Measurements from ENCODE around the gene MAP3K2.

- no peak for TF ChIP-seq RAD21 (IDR thresholded peaks at IDR 0.05)
- no peak for TF ChIP-seq YY1 (IDR thresholded peaks at IDR 0.05)
- TF ChIP-seq, protein P1, sequence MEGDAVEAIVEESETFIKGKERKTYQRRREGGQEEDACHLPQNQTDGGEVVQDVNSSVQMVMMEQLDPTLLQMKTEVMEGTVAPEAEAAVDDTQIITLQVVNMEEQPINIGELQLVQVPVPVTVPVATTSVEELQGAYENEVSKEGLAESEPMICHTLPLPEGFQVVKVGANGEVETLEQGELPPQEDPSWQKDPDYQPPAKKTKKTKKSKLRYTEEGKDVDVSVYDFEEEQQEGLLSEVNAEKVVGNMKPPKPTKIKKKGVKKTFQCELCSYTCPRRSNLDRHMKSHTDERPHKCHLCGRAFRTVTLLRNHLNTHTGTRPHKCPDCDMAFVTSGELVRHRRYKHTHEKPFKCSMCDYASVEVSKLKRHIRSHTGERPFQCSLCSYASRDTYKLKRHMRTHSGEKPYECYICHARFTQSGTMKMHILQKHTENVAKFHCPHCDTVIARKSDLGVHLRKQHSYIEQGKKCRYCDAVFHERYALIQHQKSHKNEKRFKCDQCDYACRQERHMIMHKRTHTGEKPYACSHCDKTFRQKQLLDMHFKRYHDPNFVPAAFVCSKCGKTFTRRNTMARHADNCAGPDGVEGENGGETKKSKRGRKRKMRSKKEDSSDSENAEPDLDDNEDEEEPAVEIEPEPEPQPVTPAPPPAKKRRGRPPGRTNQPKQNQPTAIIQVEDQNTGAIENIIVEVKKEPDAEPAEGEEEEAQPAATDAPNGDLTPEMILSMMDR (IDR thresholded peaks at IDR 0.05; ENCODE audit: low read depth, low read length, missing input control) = no peak
- TF ChIP-seq RXRA (IDR thresholded peaks at IDR 0.05) = no peak
- TF ChIP-seq, protein P2, sequence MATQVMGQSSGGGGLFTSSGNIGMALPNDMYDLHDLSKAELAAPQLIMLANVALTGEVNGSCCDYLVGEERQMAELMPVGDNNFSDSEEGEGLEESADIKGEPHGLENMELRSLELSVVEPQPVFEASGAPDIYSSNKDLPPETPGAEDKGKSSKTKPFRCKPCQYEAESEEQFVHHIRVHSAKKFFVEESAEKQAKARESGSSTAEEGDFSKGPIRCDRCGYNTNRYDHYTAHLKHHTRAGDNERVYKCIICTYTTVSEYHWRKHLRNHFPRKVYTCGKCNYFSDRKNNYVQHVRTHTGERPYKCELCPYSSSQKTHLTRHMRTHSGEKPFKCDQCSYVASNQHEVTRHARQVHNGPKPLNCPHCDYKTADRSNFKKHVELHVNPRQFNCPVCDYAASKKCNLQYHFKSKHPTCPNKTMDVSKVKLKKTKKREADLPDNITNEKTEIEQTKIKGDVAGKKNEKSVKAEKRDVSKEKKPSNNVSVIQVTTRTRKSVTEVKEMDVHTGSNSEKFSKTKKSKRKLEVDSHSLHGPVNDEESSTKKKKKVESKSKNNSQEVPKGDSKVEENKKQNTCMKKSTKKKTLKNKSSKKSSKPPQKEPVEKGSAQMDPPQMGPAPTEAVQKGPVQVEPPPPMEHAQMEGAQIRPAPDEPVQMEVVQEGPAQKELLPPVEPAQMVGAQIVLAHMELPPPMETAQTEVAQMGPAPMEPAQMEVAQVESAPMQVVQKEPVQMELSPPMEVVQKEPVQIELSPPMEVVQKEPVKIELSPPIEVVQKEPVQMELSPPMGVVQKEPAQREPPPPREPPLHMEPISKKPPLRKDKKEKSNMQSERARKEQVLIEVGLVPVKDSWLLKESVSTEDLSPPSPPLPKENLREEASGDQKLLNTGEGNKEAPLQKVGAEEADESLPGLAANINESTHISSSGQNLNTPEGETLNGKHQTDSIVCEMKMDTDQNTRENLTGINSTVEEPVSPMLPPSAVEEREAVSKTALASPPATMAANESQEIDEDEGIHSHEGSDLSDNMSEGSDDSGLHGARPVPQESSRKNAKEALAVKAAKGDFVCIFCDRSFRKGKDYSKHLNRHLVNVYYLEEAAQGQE (IDR thresholded peaks at IDR 0.05) = no peak
- no peak for TF ChIP-seq FOXA1 (IDR thresholded peaks at IDR 0.05)
- TF ChIP-seq HNF4A (conservative IDR thresholded peaks at IDR 0.05) = no peak
- TF ChIP-seq JUND (IDR thresholded peaks at IDR 0.05) = no peak
- TF ChIP-seq MAX (IDR thresholded peaks at IDR 0.05) = no peak
- no peak for TF ChIP-seq EGR1 (IDR thresholded peaks at IDR 0.05; ENCODE audit: low read depth in 2 of 2)
These were observed 132.1 kb downstream of the MAP3K2 start for GRCh38 chr2:127255721-127256120.

Measured in liver (tissue), 3 donors.